ENCODE measurements around the gene CCDC134. TPM values are rescaled to one million over a fixed set of nuclear protein-coding genes. Genes with fewer than 3 reads are reported as not detected.

CCDC134 gene
- total RNA-seq, 2 experiments from 2014 or later = 14.7 to 15.2 TPM

- intact Hi-C loops (cut with DNase I, micrococcal nuclease) = no loop called here
- H3K4me1 Mint-ChIP-seq = peaks cover 18% of the 10 kb centered on the region
- H3K36me3 Mint-ChIP-seq (ENCODE audit: low read depth) = peaks cover 18% of the 10 kb centered on the region
- no peak overlapping the region for H3K27ac Mint-ChIP-seq
- CTCF ChIA-PET = interaction anchor here (1.0 to 1.5 kb wide), 3 partner anchors 13 to 40 kb away, joined by 3 to 7 read pairs (median 6); partner anchors contain the start of gene CCDC134
- POLR2A ChIA-PET = interaction anchor here (0.6 to 0.7 kb wide), 2 partner anchors 13 to 74 kb away, joined by 3 read pairs; no protein-coding TSS in a partner anchor
- no peaks in the 10 kb centered on the region for H3K9me3 Mint-ChIP-seq (ENCODE audit: low read depth)
- H3K4me3 Mint-ChIP-seq = no peak overlapping the region
- no peak for DNase-seq
- no peak for ATAC-seq
- H3K27me3 Mint-ChIP-seq = no peaks in the 10 kb centered on the region
Observed at GRCh38 chr22:41787331-41787730, 13.1 kb upstream of the CCDC134 start.

GRCh38 chr22:41793871-41794270, 6.6 kb upstream of the CCDC134 start:
- intact Hi-C loops (cut with DNase I, micrococcal nuclease) = no loop called here
- no peak for ATAC-seq
- no peak for DNase-seq
- ChIA-PET CTCF (interaction anchor here (7.7 kb wide), 1 partner anchor 11 kb away, joined by 63 read pairs; no protein-coding TSS in a partner anchor), POLR2A (no interaction called here)
- no peak overlapping the region for H3K27ac Mint-ChIP-seq
- H3K4me3 Mint-ChIP-seq = no peak overlapping the region
- H3K4me1 Mint-ChIP-seq = peaks cover under 1% of the 10 kb centered on the region
- no peaks in the 10 kb centered on the region for H3K9me3 Mint-ChIP-seq (ENCODE audit: low read depth)
- peaks cover 26% of the 10 kb centered on the region for H3K36me3 Mint-ChIP-seq (ENCODE audit: low read depth)
- no peaks in the 10 kb centered on the region for H3K27me3 Mint-ChIP-seq

DNA sequence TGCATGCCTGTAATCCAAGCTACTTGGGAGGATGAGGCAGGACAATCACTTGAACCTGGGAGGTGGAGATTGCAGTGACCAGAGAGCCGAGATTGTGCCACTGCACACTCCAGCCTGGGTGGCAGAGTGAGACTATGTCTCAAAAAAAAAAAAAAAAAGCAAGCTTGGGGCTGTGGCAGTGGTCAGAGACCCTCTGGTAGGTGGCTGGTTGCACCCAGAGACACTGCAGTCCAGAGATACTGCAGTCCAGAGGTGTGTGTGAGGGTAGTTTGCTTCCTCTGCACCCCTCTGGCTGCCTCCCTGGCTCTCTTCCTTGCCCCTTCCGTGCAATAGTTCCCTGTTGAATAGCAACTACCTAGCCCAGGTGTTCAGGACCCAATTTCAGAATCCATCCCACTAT, 1.7 kb upstream of the CCDC134 start:
- POLR2A ChIA-PET = interaction anchor here (1.3 to 2.8 kb wide), 2 partner anchors 18 to 64 kb away, joined by 6 to 64 read pairs; no protein-coding TSS in a partner anchor
- no peak for DNase-seq
- H3K27me3 Mint-ChIP-seq = no peaks in the 10 kb centered on the region
- no peak overlapping the region for H3K27ac Mint-ChIP-seq
- no peaks in the 10 kb centered on the region for H3K9me3 Mint-ChIP-seq (ENCODE audit: low read depth)
- peaks cover 19% of the 10 kb centered on the region for H3K36me3 Mint-ChIP-seq (ENCODE audit: low read depth)
- H3K4me1 Mint-ChIP-seq = peaks cover 24% of the 10 kb centered on the region
- intact Hi-C loops (cut with DNase I, micrococcal nuclease) = no loop called here
- no peak for ATAC-seq
- H3K4me3 Mint-ChIP-seq = peak overlapping the region; percentile 91
- CTCF ChIA-PET = interaction anchor here (1.1 to 7.7 kb wide), 7 partner anchors 16 to 145 kb away, joined by 4 to 63 read pairs (median 6); partner anchors contain the start of genes MEI1 and TNFRSF13C

GRCh38 chr22:41799486-41800347, 762 bp upstream of the CCDC134 start:
- peak; percentile 42 for DNase-seq
- CTCF ChIA-PET = interaction anchor here (0.8 to 7.7 kb wide), 16 partner anchors 9 to 281 kb away, joined by 3 to 63 read pairs (median 4); partner anchors contain the start of genes CENPM, MEI1 and TNFRSF13C

GRCh38 chr22:41801147-41801819, 804 bp downstream of the CCDC134 start:
- DNase-seq = no peak
- H3K9me3 Mint-ChIP-seq (ENCODE audit: low read depth) = no peaks in the 10 kb centered on the region
- ATAC-seq = no peak
- peak overlapping the region; percentile 91 for H3K4me3 Mint-ChIP-seq
- H3K27ac Mint-ChIP-seq = peak overlapping the region; percentile 96
- ChIA-PET POLR2A (interaction anchor here (0.5 to 2.8 kb wide), 10 partner anchors 20 to 814 kb away, joined by 3 to 64 read pairs (median 4); partner anchors contain the start of genes CENPM and SREBF2), CTCF (interaction anchor here (0.9 to 7.7 kb wide), 10 partner anchors 14 to 639 kb away, joined by 3 to 63 read pairs (median 4); partner anchors contain the start of genes MEI1 and TNFRSF13C)
- H3K4me1 Mint-ChIP-seq = peaks cover 38% of the 10 kb centered on the region
- H3K27me3 Mint-ChIP-seq = no peaks in the 10 kb centered on the region
- peaks cover 8% of the 10 kb centered on the region for H3K36me3 Mint-ChIP-seq (ENCODE audit: low read depth)
- intact Hi-C loops (cut with DNase I, micrococcal nuclease) = loop anchor here (2.0 to 5.0 kb wide), 4 partner anchors 54 to 112 kb away; partner anchors contain the start of gene SNU13 (in 1 of the 2)

More at GRCh38 chr22:41799486-41800347, 762 bp upstream of the CCDC134 start:
- H3K4me3 Mint-ChIP-seq = peak overlapping the region; percentile 91
- ATAC-seq = peak; percentile 21
- peaks cover 14% of the 10 kb centered on the region for H3K36me3 Mint-ChIP-seq (ENCODE audit: low read depth)
- no peaks in the 10 kb centered on the region for H3K9me3 Mint-ChIP-seq (ENCODE audit: low read depth)
- H3K27me3 Mint-ChIP-seq = no peaks in the 10 kb centered on the region
- H3K27ac Mint-ChIP-seq = peak overlapping the region; percentile 96
- POLR2A ChIA-PET = interaction anchor here (0.5 to 2.8 kb wide), 22 partner anchors 9 to 507 kb away, joined by 3 to 64 read pairs (median 4); partner anchors contain the start of genes CENPM, MEI1, SNU13 and SREBF2
- intact Hi-C loops (cut with DNase I, micrococcal nuclease) = loop anchor here (1.0 to 5.0 kb wide), 10 partner anchors 18 to 271 kb away; partner anchors contain the start of genes MEI1 (in 1 of the 2), NAGA (in 1 of the 2) and SNU13 (in 1 of the 2)
- H3K4me1 Mint-ChIP-seq = peaks cover 34% of the 10 kb centered on the region

- H3K27me3 Mint-ChIP-seq = no peaks in the 10 kb centered on the region
- peak overlapping the region; percentile 91 for H3K4me3 Mint-ChIP-seq
- peak overlapping the region; percentile 96 for H3K27ac Mint-ChIP-seq
- ChIA-PET POLR2A (interaction anchor here (0.5 to 1.4 kb wide), 2 partner anchors 146 to 814 kb away, joined by 3 to 5 read pairs; no protein-coding TSS in a partner anchor), CTCF (interaction anchor here (1.5 to 7.7 kb wide), 3 partner anchors 19 to 139 kb away, joined by 3 to 63 read pairs (median 39); partner anchors contain the start of gene MEI1)
- ATAC-seq (no peak), DNase-seq (no peak)
- peaks cover 38% of the 10 kb centered on the region for H3K4me1 Mint-ChIP-seq
- H3K9me3 Mint-ChIP-seq (ENCODE audit: low read depth) = no peaks in the 10 kb centered on the region
- peaks cover 8% of the 10 kb centered on the region for H3K36me3 Mint-ChIP-seq (ENCODE audit: low read depth)
- intact Hi-C loops (cut with DNase I, micrococcal nuclease) = loop anchor here (2.0 to 5.0 kb wide), 4 partner anchors 55 to 113 kb away; partner anchors contain the start of gene SNU13 (in 1 of the 2)
Observed at GRCh38 chr22:41801886-41802285, 1.4 kb downstream of the CCDC134 start.

DNA sequence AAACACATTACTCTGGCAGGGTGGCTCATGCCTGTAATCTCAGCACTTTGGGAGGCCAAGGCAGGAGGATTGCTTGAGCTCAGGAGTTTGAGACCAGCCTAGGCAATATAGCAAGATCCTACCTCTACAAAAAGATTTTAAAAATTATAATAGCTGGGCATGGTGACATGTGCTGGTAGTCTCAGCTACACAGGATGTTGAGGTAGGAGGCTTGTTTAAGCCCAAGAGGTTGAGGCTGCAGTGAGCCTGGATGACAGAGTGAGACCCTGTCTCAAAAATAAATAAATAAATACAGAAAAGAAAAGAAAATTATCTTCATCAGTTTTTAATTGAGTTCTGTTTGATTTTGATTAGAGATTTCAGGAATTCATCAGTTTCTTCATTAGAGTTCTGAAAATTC, 5.2 kb downstream of the CCDC134 start:
- CTCF ChIA-PET = no interaction called here
- DNase-seq = no peak
- Mint-ChIP-seq H3K9me3 (ENCODE audit: low read depth) (no peaks in the 10 kb centered on the region), H3K36me3 (ENCODE audit: low read depth) (peaks cover 11% of the 10 kb centered on the region), H3K27ac (no peak overlapping the region), H3K4me3 (no peak overlapping the region), H3K27me3 (no peaks in the 10 kb centered on the region), H3K4me1 (peaks cover 29% of the 10 kb centered on the region)
- POLR2A ChIA-PET = interaction anchor here (0.6 kb wide), 2 partner anchors 13 to 80 kb away, joined by 3 read pairs; no protein-coding TSS in a partner anchor
- intact Hi-C loops (cut with DNase I, micrococcal nuclease) = no loop called here
- ATAC-seq = no peak

- POLR2A ChIA-PET = interaction anchor here (0.7 to 0.9 kb wide), 2 partner anchors 8 to 24 kb away, joined by 3 read pairs; partner anchors contain the start of genes CCDC134 and SREBF2
- ATAC-seq = no peak
- H3K27me3 Mint-ChIP-seq = no peaks in the 10 kb centered on the region
- CTCF ChIA-PET = interaction anchor here (0.8 to 1.0 kb wide), 2 partner anchors 67 to 135 kb away, joined by 3 read pairs; no protein-coding TSS in a partner anchor
- no peak overlapping the region for H3K4me3 Mint-ChIP-seq
- no peaks in the 10 kb centered on the region for H3K9me3 Mint-ChIP-seq (ENCODE audit: low read depth)
- H3K27ac Mint-ChIP-seq = no peak overlapping the region
- no peak for DNase-seq
- H3K4me1 Mint-ChIP-seq = peaks cover 13% of the 10 kb centered on the region
- intact Hi-C loops (cut with DNase I, micrococcal nuclease) = no loop called here
- peaks cover 9% of the 10 kb centered on the region for H3K36me3 Mint-ChIP-seq (ENCODE audit: low read depth)
Observed at GRCh38 chr22:41808400-41808799, 7.9 kb downstream of the CCDC134 start.

- H3K27ac Mint-ChIP-seq = no peak overlapping the region
- H3K9me3 Mint-ChIP-seq (ENCODE audit: low read depth) = no peaks in the 10 kb centered on the region
- peaks cover 1% of the 10 kb centered on the region for H3K4me1 Mint-ChIP-seq
- no peaks in the 10 kb centered on the region for H3K27me3 Mint-ChIP-seq
- intact Hi-C loops (cut with DNase I, micrococcal nuclease) = no loop called here
- ATAC-seq (no peak), DNase-seq (no peak)
- H3K36me3 Mint-ChIP-seq (ENCODE audit: low read depth) = peaks cover 11% of the 10 kb centered on the region
- ChIA-PET POLR2A (no interaction called here), CTCF (interaction anchor here (1.1 kb wide), 1 partner anchor 64 kb away, joined by 3 read pairs; no protein-coding TSS in a partner anchor)
- H3K4me3 Mint-ChIP-seq = no peak overlapping the region
Observed at GRCh38 chr22:41810022-41810421, 9.5 kb downstream of the CCDC134 start.

DNA sequence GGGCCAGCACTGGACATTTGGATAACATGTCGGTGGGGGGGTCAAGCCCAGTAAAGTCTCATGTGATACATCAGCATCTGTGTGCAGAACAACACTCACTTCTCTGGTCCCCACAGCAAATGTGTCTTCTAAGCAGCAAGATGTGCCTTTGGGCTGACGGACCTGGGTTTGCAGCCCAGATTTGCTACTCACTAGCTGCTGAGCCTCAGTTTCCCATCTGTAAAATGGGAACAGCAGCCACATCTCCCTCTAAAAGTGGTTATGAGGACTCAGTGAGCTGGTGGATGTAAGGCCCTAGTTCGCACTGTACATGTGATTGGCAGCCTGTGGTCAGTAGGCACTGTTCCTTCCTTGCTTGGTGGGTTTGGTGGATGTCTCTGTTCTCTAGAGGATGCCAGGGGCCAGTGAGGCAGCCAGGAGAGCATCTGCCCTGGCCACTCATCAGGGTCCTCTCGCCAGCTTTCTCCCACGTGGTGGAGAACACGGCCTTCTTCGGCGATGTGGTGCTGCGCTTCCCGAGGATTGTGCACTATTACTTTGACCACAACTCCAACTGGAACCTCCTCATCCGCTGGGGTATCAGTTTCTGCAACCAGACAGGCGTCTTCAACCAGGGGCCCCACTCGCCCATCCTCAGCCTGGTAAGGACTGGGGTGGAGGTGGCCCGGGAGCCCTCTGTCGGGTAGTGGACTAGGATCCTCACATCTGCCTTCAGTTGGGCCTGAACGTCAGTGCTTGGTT, 12.5 kb downstream of the CCDC134 start:
- H3K27me3 Mint-ChIP-seq = no peaks in the 10 kb centered on the region
- H3K4me1 Mint-ChIP-seq = no peaks in the 10 kb centered on the region
- POLR2A ChIA-PET = no interaction called here
- no peak overlapping the region for H3K4me3 Mint-ChIP-seq
- intact Hi-C loops (cut with DNase I, micrococcal nuclease) = no loop called here
- no peaks in the 10 kb centered on the region for H3K9me3 Mint-ChIP-seq (ENCODE audit: low read depth)
- no peak for ATAC-seq
- peaks cover 15% of the 10 kb centered on the region for H3K36me3 Mint-ChIP-seq (ENCODE audit: low read depth)
- no peak overlapping the region for H3K27ac Mint-ChIP-seq
- no peak for DNase-seq
- CTCF ChIA-PET = interaction anchor here (0.6 to 1.1 kb wide), 2 partner anchors 112 to 128 kb away, joined by 3 to 4 read pairs; no protein-coding TSS in a partner anchor

Data from activated CD4-positive, alpha-beta T cell treated with anti-CD3 and anti-CD28 coated beads for 36 hours (primary cell).